Embryonic facial prominence (tissue), 1 donor: Measurements from ENCODE around the gene MOB2.
"Not testable (repeated sequence)": the region's sequence is repeated elsewhere in the genome, so short reads cannot be mapped to it uniquely, and the experiment has no call there.

Source experiments
- DNase-seq: peaks from one replicate; pipeline ENCODE4 v3.0.0-alpha.2; 2016; ENCODE audit errors: extremely low spot score

The MOB2 gene

GRCh38 chr11:1517117-1518005, 30.8 kb upstream of the MOB2 start:
- DNase-seq, result no peak

GRCh38 chr11:1516273-1517067, 29.9 kb upstream of the MOB2 start:
- DNase-seq, result no peak

- no peak for DNase-seq
Measured at GRCh38 chr11:1515082-1516060, 28.8 kb upstream of the MOB2 start.

- DNase-seq, result no peak
Measured at GRCh38 chr11:1514336-1515061, 27.9 kb upstream of the MOB2 start.

GRCh38 chr11:1513326-1514296, 27.0 kb upstream of the MOB2 start:
- DNase-seq, result no peak

GRCh38 chr11:1512531-1513258, 26.1 kb upstream of the MOB2 start:
- not testable (repeated sequence) for DNase-seq

- no peak for DNase-seq
Measured at GRCh38 chr11:1511937-1512496, 25.4 kb upstream of the MOB2 start.

GRCh38 chr11:1510928-1511327, 24.3 kb upstream of the MOB2 start:
- no peak for DNase-seq

GRCh38 chr11:1510351-1510750, 23.8 kb upstream of the MOB2 start:
- not testable (repeated sequence) for DNase-seq

- DNase-seq, result no peak
Measured at GRCh38 chr11:1509626-1510255, 23.2 kb upstream of the MOB2 start.

GRCh38 chr11:1508986-1509385, 22.4 kb upstream of the MOB2 start:
- no peak for DNase-seq

GRCh38 chr11:1508491-1508891, 21.9 kb upstream of the MOB2 start:
- DNase-seq, result no peak

GRCh38 chr11:1507381-1508140, 21.0 kb upstream of the MOB2 start:
- DNase-seq, result no peak

- no peak for DNase-seq
Measured at GRCh38 chr11:1506981-1507380, 20.4 kb upstream of the MOB2 start.

GRCh38 chr11:1505480-1505879, 18.9 kb upstream of the MOB2 start:
- DNase-seq, result no peak

GRCh38 chr11:1504581-1505290, 18.2 kb upstream of the MOB2 start:
- DNase-seq, result no peak

- DNase-seq, result no peak
Measured at GRCh38 chr11:1504138-1504537, 17.6 kb upstream of the MOB2 start.
